ENCODE measurements around the gene ERMN. TPM values are rescaled to one million over a fixed set of nuclear protein-coding genes. Genes with fewer than 3 reads are reported as not detected.
"Not testable (repeated sequence)": the region's sequence is repeated elsewhere in the genome, so short reads cannot be mapped to it uniquely, and the experiment has no call there.

Gene ERMN
- total and polyA plus RNA-seq, 5 donors, result 0.06 to 0.40 (median 0.19) TPM

DNA sequence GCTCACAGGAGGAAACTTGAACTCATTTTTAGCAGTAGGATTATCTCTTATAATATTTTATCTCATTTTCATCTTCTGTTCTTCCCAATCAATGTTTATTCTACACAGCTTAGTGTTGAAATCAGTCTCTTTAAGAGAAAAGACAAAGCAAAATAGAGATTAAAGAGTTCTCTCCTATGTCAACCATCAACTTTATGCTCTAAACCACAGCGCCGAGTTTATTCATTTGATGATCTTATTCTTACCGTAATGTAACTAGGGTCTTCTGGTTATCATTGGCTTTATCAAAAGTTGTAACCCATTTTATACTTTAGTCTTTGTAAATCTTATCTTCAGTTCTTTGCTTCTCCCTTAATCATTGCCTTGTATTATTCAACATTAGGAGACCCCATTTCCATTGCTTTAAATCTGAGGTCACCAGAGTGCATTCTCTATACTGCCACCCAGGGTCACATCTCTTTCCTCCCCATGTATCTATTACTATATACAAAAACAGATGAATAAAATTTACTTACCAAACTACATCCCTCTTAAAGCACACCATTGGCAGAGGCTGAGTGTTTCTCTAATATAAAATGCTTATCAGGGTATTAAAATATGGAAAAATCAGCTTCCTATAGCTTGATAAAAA lies 22.8 kb upstream of the ERMN start:
- no peaks in the 10 kb centered on the region for H3K4me1 ChIP-seq (ENCODE audit: control insufficient read depth, insufficient read depth, low read length)
- DNase-seq (no peak), ATAC-seq (no peak)
- H3K27ac ChIP-seq (ENCODE audit: low read length), result no peak overlapping the region
- no peaks in the 10 kb centered on the region for H3K9me3 ChIP-seq (ENCODE audit: control insufficient read depth, low read length)
- intact Hi-C loops (cut with DNase I), result no loop called here
- H3K4me3 ChIP-seq (ENCODE audit: low read length), result no peak overlapping the region
- H3K27me3 ChIP-seq (ENCODE audit: control insufficient read depth, insufficient read depth), result no peaks in the 10 kb centered on the region
- WGBS, result 90% methylated on average over 3 of the region's 3 CpGs

- ATAC-seq (no peak), DNase-seq (no peak)
- no peak overlapping the region for H3K4me3 ChIP-seq (ENCODE audit: low read length)
- intact Hi-C loops (cut with DNase I), result no loop called here
- H3K9me3 ChIP-seq (ENCODE audit: control insufficient read depth, low read length), result no peaks in the 10 kb centered on the region
- H3K4me1 ChIP-seq (ENCODE audit: control insufficient read depth, insufficient read depth, low read length), result no peaks in the 10 kb centered on the region
- H3K27ac ChIP-seq (ENCODE audit: low read length), result no peak overlapping the region
- no peaks in the 10 kb centered on the region for H3K27me3 ChIP-seq (ENCODE audit: control insufficient read depth, insufficient read depth)
- 85% methylated on average over 2 of the region's 2 CpGs for WGBS
Measured at GRCh38 chr2:157345647-157346389, 20.2 kb upstream of the ERMN start.

DNA sequence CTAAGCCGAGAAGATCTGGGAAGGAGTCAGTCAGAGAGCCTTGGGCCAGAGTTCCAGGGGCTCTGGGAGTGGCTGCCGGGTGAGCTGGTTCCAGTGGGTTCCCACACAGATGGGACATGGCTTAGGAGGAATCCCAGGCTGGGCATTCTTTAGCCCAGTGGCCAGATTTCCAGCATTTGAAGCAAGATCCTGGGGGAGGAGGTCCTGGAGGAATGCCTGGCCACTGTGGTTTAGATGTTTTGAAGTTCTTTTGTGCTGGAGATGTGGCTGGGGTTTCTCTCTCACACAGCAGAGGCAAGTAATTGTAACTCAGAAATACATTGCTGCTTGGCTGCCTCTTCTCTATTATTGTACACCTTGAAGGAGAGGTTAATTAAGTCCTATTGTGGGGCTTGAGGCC lies 15.8 kb upstream of the ERMN start:
- DNase-seq; ATAC-seq; intact Hi-C loops (cut with DNase I); H3K27me3 ChIP-seq (ENCODE audit: control insufficient read depth, insufficient read depth); H3K9me3 ChIP-seq (ENCODE audit: control insufficient read depth, low read length); H3K4me1 ChIP-seq (ENCODE audit: control insufficient read depth, insufficient read depth, low read length); H3K27ac ChIP-seq (ENCODE audit: low read length); H3K4me3 ChIP-seq (ENCODE audit: low read length): not testable (repeated sequence)
- 100% methylated on average over 2 of the region's 2 CpGs for WGBS

- intact Hi-C loops (cut with DNase I), result loop anchor here in 1 of 4 donors (10.0 kb wide), 1 partner anchor 145 kb away; no protein-coding TSS in a partner anchor
- H3K9me3 ChIP-seq (ENCODE audit: control insufficient read depth, low read length), result no peaks in the 10 kb centered on the region
- no peaks in the 10 kb centered on the region for H3K27me3 ChIP-seq (ENCODE audit: control insufficient read depth, insufficient read depth)
- no peak for DNase-seq
- H3K4me3 ChIP-seq (ENCODE audit: low read length), result no peak overlapping the region
- no peak for ATAC-seq
- no peaks in the 10 kb centered on the region for H3K4me1 ChIP-seq (ENCODE audit: control insufficient read depth, insufficient read depth, low read length)
- no peak overlapping the region for H3K27ac ChIP-seq (ENCODE audit: low read length)
- 71% methylated on average over 4 of the region's 4 CpGs for WGBS
Measured at GRCh38 chr2:157339965-157340655, 14.5 kb upstream of the ERMN start.

DNA sequence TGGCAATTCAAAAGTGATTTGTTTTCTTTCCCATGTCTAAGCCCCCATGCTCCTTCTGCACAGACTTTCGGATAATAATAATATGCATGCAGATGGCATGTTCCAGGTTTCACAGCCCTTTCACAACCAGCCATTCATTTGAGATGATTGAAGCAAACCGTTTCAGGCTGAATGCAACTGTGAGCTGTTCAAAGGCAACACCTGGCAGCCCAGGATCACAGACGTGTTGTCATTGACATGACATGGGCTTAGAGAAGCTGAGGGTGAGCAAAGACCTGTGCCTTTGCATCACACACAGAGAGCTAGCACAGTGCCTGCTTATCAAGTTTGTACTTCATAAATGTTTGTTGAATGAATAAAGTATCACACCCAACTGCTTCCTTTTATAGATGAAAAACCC lies 12.4 kb upstream of the ERMN start:
- no peaks in the 10 kb centered on the region for H3K9me3 ChIP-seq (ENCODE audit: control insufficient read depth, low read length)
- ATAC-seq (no peak), DNase-seq (no peak)
- no peaks in the 10 kb centered on the region for H3K27me3 ChIP-seq (ENCODE audit: control insufficient read depth, insufficient read depth)
- intact Hi-C loops (cut with DNase I), result loop anchor here in 1 of 4 donors (10.0 kb wide), 1 partner anchor 147 kb away; no protein-coding TSS in a partner anchor
- H3K27ac ChIP-seq (ENCODE audit: low read length), result no peak overlapping the region
- 68% methylated on average over 3 of the region's 3 CpGs for WGBS
- no peaks in the 10 kb centered on the region for H3K4me1 ChIP-seq (ENCODE audit: control insufficient read depth, insufficient read depth, low read length)
- H3K4me3 ChIP-seq (ENCODE audit: low read length), result no peak overlapping the region

DNA sequence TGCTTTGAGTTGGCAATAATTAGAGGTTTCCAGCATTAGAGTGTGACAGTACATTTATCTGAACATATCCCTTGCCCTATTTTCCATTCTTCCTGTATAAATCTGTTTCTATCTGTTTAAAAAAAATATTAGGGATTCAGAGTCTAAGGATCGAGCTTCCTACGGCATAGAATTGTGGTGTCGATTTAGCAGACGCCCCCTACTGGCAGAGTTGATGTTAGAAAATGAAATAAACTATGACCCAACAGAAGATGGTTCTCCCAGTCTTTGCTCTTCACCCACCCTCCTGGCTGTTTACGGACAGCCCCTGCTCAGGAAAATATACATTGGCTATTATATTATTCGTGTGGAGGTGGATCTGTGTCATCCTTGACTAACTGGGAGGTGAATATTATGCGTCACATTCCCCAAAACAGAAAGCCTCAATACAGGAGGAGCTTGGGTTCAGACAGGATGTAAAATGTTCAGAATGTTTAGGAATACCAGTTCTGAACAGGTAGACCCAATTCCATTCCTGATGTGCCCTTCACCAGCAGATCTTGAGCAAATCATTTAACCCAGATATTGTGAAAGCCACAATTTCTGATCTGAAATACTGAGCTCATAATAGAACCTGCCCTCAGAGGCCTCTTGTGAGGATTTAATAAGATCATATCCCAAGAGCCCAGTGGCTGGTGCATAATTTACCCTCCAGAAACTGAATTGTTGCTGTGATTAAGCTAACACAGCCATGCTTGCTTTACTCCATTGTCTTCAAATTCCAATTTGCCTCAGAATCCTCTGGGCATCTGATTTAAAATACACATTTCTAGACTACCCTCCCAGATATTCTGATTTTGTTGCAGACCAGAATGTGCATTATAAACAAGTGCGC lies 10.8 kb upstream of the ERMN start:
- H3K4me3 ChIP-seq (ENCODE audit: low read length), result no peak overlapping the region
- no peak overlapping the region for H3K27ac ChIP-seq (ENCODE audit: low read length)
- ATAC-seq (peak in 1 of 2 donors; percentile 64), DNase-seq (no peak)
- no peaks in the 10 kb centered on the region for H3K9me3 ChIP-seq (ENCODE audit: control insufficient read depth, low read length)
- 46% methylated on average over 8 of the region's 8 CpGs for WGBS
- intact Hi-C loops (cut with DNase I), result loop anchor here in 1 of 4 donors (10.0 kb wide), 1 partner anchor 148 kb away; no protein-coding TSS in a partner anchor
- H3K27me3 ChIP-seq (ENCODE audit: control insufficient read depth, insufficient read depth), result no peaks in the 10 kb centered on the region
- no peaks in the 10 kb centered on the region for H3K4me1 ChIP-seq (ENCODE audit: control insufficient read depth, insufficient read depth, low read length)

DNA sequence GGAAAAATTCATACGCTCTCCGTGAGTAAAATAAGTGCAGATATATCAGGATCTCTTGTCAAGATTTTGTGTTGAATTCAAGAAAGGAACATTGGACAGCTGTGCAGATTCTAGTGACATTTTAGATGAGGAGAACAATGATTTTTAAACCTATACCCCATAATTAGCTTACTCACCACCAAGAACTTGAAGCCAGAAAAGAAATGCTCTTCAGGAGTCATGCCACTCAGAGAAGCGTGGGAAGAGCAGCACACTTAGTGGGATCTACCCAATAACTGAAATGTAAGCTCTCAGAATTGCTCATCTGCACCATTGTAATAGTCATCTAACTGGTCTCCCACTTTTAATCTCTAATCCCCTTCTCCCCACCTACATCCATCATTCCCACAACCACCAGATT lies 9.2 kb upstream of the ERMN start:
- H3K27me3 ChIP-seq (ENCODE audit: control insufficient read depth, insufficient read depth), result no peaks in the 10 kb centered on the region
- no peaks in the 10 kb centered on the region for H3K9me3 ChIP-seq (ENCODE audit: control insufficient read depth, low read length)
- 72% methylated on average over 3 of the region's 3 CpGs for WGBS
- H3K4me3 ChIP-seq (ENCODE audit: low read length), result no peak overlapping the region
- DNase-seq (no peak), ATAC-seq (no peak)
- intact Hi-C loops (cut with DNase I), result loop anchor here in 1 of 4 donors (10.0 kb wide), 1 partner anchor 150 kb away; no protein-coding TSS in a partner anchor
- no peak overlapping the region for H3K27ac ChIP-seq (ENCODE audit: low read length)
- H3K4me1 ChIP-seq (ENCODE audit: control insufficient read depth, insufficient read depth, low read length), result no peaks in the 10 kb centered on the region

DNA sequence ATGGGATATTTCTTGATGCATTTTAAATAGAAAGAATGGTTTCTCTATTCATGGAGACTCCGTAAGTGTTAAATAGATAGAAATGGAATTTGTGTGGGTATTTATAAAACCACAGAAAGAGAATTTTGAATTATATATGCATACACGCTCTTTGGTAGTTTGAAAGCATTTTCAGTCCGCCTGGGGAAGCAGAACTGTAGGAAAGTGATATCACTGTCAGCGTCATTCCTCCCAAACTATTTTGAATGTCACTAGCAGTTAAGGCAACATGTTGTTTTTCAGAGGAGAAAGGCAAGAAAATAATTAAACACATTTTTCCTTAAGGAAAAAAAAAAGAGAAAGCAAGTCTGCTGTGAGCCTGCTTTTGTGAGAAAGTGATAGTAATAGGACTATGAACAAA lies 8.7 kb upstream of the ERMN start:
- H3K4me1 ChIP-seq (ENCODE audit: control insufficient read depth, insufficient read depth, low read length), result no peaks in the 10 kb centered on the region
- no peaks in the 10 kb centered on the region for H3K9me3 ChIP-seq (ENCODE audit: control insufficient read depth, low read length)
- intact Hi-C loops (cut with DNase I), result loop anchor here in 1 of 4 donors (10.0 kb wide), 1 partner anchor 150 kb away; no protein-coding TSS in a partner anchor
- no peaks in the 10 kb centered on the region for H3K27me3 ChIP-seq (ENCODE audit: control insufficient read depth, insufficient read depth)
- H3K4me3 ChIP-seq (ENCODE audit: low read length), result no peak overlapping the region
- H3K27ac ChIP-seq (ENCODE audit: low read length), result no peak overlapping the region
- 55% methylated on average over 4 of the region's 4 CpGs for WGBS
- DNase-seq (no peak), ATAC-seq (no peak)

GRCh38 chr2:157333304-157334047 lies 7.9 kb upstream of the ERMN start:
- Histone ChIP-seq H3K4me3 (ENCODE audit: low read length) (no peak overlapping the region), H3K9me3 (ENCODE audit: control insufficient read depth, low read length) (no peaks in the 10 kb centered on the region), H3K27ac (ENCODE audit: low read length) (no peak overlapping the region), H3K4me1 (ENCODE audit: control insufficient read depth, insufficient read depth, low read length) (no peaks in the 10 kb centered on the region), H3K27me3 (ENCODE audit: control insufficient read depth, insufficient read depth) (no peaks in the 10 kb centered on the region)
- no peak for DNase-seq
- WGBS, result 92% methylated on average over 2 of the region's 2 CpGs
- ATAC-seq, result no peak
- intact Hi-C loops (cut with DNase I), result loop anchor here in 1 of 4 donors (10.0 kb wide), 1 partner anchor 151 kb away; no protein-coding TSS in a partner anchor

DNA sequence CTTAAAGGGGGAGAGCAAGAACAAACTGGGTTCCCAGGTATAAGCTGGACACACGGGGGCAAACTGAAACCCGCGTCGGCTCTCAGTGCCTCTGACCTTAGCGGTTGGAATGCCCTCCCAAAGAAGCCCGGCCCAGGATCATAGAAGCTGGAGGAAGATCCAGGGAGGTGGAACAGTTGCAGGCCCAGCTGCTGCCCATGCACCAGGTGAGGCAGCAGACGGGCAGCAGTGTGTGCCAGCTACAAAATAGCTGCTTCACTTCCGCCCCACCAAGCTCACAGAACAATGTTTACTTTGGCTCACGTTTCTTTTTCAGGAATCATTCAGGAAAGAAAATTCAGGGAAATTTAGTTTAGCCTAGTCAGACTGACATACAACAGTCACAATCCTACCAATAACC lies 3.9 kb upstream of the ERMN start:
- no peak overlapping the region for H3K27ac ChIP-seq (ENCODE audit: low read length)
- DNase-seq (peak in 1 of 3 donors; percentile 37), ATAC-seq (no peak)
- H3K9me3 ChIP-seq (ENCODE audit: control insufficient read depth, low read length), result no peaks in the 10 kb centered on the region
- H3K4me1 ChIP-seq (ENCODE audit: control insufficient read depth, insufficient read depth, low read length), result peaks cover 3% of the 10 kb centered on the region
- no peak overlapping the region for H3K4me3 ChIP-seq (ENCODE audit: low read length)
- intact Hi-C loops (cut with DNase I), result loop anchor here in 1 of 4 donors (5.0 kb wide), 1 partner anchor 163 kb away; no protein-coding TSS in a partner anchor
- WGBS, result 84% methylated on average over 9 of the region's 9 CpGs
- no peaks in the 10 kb centered on the region for H3K27me3 ChIP-seq (ENCODE audit: control insufficient read depth, insufficient read depth)
